ENCODE results near the gene IL34. TPM values are rescaled to one million over a fixed set of nuclear protein-coding genes. Genes with fewer than 3 reads are reported as not detected.

Gene IL34
- total RNA-seq, 1 experiment from 2014 or later, result not detected

DNA sequence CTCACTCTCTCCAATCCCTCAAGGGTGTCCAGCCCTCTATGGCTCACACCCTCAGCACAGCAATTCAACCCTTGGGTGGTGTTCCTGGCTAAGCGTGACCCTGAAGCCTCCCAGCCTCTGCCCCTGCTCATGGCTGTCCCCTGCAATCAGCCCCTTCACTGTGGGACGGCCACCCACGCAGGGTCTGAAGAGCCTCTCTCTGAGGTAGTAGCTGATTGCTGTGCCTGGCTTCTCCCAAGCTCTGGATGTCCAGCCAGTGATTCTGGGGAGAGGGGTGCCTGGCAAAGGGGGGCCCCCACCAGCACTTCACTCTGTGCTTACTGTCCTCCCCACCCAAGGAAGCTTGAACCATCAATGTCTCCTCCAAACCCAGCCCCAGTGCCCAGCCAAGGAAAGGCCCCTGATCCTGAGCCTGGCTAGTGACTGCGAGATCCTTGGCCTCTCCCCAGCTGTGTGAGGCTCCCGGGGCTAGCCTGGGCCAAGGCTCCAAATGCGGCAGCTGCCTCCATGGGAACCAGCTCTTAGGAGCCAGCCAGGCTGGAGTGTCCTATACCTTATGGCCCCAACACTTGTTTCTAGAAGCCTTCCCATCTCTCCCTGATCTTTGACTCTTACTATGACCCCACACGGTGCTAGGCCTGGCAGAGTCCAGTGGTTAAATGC, 29.6 kb downstream of the IL34 start:
- RAD21 ChIA-PET (ENCODE audit: low non-redundant PET in 1 of 2, low total read pairs in 2 of 2, uncharacterized antibody in 2 of 2, unreplicated experiment in 2 of 2), result no interaction called here

More for the DNA sequence above, 29.6 kb downstream of the IL34 start:
- no TSS peak for BruUV-seq (replicated peaks)
- no peak overlapping the region for H3K4me2 ChIP-seq (ENCODE audit: low read length)
- H3K9ac ChIP-seq (ENCODE audit: low read length), result no peak overlapping the region
- no peak overlapping the region for H2AFZ ChIP-seq (ENCODE audit: low read depth, low read length, poor library complexity, severe bottlenecking)
- peaks cover 33 to 36% of the 10 kb centered on the region in 2 experiments; a peak in 3 of 4 replicates for H3K36me3 ChIP-seq (ENCODE audit: control insufficient read depth in 1 of 2, insufficient read depth in 2 of 2, low read length in 2 of 2)
- intact Hi-C loops (cut with micrococcal nuclease), result no loop called here
- H3K9me2 ChIP-seq (ENCODE audit: insufficient read depth), result no peaks in the 10 kb centered on the region
- no peak for ATAC-seq
- ChIA-PET CTCF (interaction anchor here (0.6 kb wide), 1 partner anchor 222 kb away, joined by 3 read pairs; no protein-coding TSS in a partner anchor), POLR2A (no interaction called here)
- no peaks in the 10 kb centered on the region for H3K4me1 ChIP-seq (ENCODE audit: control insufficient read depth in 1 of 2, insufficient read depth in 2 of 2, low read length in 2 of 2)
- no peak for DNase-seq (ENCODE audit: low read depth, low spot score)
- no peaks in the 10 kb centered on the region for H3K27me3 ChIP-seq (ENCODE audit: insufficient read depth, low read length)
- H3K4me3 ChIP-seq (replicated peaks in 1 of 2; ENCODE audit: low read depth in 1 of 2, low read length in 2 of 2), result no peak overlapping the region
- H4K20me1 ChIP-seq (ENCODE audit: insufficient read depth), result no peaks in the 10 kb centered on the region
- H3K79me2 ChIP-seq (ENCODE audit: insufficient read depth, low read length), result peaks cover 9% of the 10 kb centered on the region; the same call in 1 of the 2 replicates
- H3K9me3 ChIP-seq (ENCODE audit: control insufficient read depth in 1 of 2, insufficient read depth in 1 of 2, low read depth in 1 of 2, low read length in 2 of 2), result no peaks in the 10 kb centered on the region
- no peak for TF ChIP-seq EGR1 (IDR thresholded peaks at IDR 0.05; ENCODE audit: low read depth)
- TF ChIP-seq, protein P1, sequence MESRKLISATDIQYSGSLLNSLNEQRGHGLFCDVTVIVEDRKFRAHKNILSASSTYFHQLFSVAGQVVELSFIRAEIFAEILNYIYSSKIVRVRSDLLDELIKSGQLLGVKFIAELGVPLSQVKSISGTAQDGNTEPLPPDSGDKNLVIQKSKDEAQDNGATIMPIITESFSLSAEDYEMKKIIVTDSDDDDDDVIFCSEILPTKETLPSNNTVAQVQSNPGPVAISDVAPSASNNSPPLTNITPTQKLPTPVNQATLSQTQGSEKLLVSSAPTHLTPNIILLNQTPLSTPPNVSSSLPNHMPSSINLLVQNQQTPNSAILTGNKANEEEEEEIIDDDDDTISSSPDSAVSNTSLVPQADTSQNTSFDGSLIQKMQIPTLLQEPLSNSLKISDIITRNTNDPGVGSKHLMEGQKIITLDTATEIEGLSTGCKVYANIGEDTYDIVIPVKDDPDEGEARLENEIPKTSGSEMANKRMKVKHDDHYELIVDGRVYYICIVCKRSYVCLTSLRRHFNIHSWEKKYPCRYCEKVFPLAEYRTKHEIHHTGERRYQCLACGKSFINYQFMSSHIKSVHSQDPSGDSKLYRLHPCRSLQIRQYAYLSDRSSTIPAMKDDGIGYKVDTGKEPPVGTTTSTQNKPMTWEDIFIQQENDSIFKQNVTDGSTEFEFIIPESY (IDR thresholded peaks at IDR 0.05; ENCODE audit: extremely low read depth, insufficient replicate concordance, low read length), result no peak
- TF ChIP-seq ELF1 (IDR thresholded peaks at IDR 0.05; ENCODE audit: borderline replicate concordance, low read depth), result no peak
- TF ChIP-seq, protein P2, sequence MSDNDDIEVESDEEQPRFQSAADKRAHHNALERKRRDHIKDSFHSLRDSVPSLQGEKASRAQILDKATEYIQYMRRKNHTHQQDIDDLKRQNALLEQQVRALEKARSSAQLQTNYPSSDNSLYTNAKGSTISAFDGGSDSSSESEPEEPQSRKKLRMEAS (IDR thresholded peaks at IDR 0.05), result no peak
- TF ChIP-seq POLR2A (IDR thresholded peaks at IDR 0.05; ENCODE audit: borderline replicate concordance, extremely low read depth, insufficient read depth, insufficient read length), result no peak
- no peak for TF ChIP-seq SIN3A (IDR thresholded peaks at IDR 0.05; ENCODE audit: low read depth)
- no peak for TF ChIP-seq EZH2phosphoT487 (IDR thresholded peaks at IDR 0.05; ENCODE audit: borderline replicate concordance)
- TF ChIP-seq JUND (IDR thresholded peaks at IDR 0.05), result no peak
- no peak for TF ChIP-seq EZH2 (IDR thresholded peaks at IDR 0.05)
- TF ChIP-seq, protein P3, sequence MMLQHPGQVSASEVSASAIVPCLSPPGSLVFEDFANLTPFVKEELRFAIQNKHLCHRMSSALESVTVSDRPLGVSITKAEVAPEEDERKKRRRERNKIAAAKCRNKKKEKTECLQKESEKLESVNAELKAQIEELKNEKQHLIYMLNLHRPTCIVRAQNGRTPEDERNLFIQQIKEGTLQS (IDR thresholded peaks at IDR 0.05), result no peak
- no peak for TF ChIP-seq SRF (IDR thresholded peaks at IDR 0.05; ENCODE audit: low read depth)
- TF ChIP-seq, protein P4, sequence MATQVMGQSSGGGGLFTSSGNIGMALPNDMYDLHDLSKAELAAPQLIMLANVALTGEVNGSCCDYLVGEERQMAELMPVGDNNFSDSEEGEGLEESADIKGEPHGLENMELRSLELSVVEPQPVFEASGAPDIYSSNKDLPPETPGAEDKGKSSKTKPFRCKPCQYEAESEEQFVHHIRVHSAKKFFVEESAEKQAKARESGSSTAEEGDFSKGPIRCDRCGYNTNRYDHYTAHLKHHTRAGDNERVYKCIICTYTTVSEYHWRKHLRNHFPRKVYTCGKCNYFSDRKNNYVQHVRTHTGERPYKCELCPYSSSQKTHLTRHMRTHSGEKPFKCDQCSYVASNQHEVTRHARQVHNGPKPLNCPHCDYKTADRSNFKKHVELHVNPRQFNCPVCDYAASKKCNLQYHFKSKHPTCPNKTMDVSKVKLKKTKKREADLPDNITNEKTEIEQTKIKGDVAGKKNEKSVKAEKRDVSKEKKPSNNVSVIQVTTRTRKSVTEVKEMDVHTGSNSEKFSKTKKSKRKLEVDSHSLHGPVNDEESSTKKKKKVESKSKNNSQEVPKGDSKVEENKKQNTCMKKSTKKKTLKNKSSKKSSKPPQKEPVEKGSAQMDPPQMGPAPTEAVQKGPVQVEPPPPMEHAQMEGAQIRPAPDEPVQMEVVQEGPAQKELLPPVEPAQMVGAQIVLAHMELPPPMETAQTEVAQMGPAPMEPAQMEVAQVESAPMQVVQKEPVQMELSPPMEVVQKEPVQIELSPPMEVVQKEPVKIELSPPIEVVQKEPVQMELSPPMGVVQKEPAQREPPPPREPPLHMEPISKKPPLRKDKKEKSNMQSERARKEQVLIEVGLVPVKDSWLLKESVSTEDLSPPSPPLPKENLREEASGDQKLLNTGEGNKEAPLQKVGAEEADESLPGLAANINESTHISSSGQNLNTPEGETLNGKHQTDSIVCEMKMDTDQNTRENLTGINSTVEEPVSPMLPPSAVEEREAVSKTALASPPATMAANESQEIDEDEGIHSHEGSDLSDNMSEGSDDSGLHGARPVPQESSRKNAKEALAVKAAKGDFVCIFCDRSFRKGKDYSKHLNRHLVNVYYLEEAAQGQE (IDR thresholded peaks at IDR 0.05; ENCODE audit: low read depth), result no peak
- TF ChIP-seq ZNF274 (IDR thresholded peaks at IDR 0.05; ENCODE audit: low read depth, low read length), result no peak
- TF ChIP-seq ZFX (IDR thresholded peaks at IDR 0.05), result no peak
- no peak for TF ChIP-seq CEBPB (IDR thresholded peaks at IDR 0.05; ENCODE audit: low read depth)
- TF ChIP-seq CBX3 (IDR thresholded peaks at IDR 0.05; ENCODE audit: low read depth), result no peak
- TF ChIP-seq, protein P5, sequence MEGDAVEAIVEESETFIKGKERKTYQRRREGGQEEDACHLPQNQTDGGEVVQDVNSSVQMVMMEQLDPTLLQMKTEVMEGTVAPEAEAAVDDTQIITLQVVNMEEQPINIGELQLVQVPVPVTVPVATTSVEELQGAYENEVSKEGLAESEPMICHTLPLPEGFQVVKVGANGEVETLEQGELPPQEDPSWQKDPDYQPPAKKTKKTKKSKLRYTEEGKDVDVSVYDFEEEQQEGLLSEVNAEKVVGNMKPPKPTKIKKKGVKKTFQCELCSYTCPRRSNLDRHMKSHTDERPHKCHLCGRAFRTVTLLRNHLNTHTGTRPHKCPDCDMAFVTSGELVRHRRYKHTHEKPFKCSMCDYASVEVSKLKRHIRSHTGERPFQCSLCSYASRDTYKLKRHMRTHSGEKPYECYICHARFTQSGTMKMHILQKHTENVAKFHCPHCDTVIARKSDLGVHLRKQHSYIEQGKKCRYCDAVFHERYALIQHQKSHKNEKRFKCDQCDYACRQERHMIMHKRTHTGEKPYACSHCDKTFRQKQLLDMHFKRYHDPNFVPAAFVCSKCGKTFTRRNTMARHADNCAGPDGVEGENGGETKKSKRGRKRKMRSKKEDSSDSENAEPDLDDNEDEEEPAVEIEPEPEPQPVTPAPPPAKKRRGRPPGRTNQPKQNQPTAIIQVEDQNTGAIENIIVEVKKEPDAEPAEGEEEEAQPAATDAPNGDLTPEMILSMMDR (IDR thresholded peaks at IDR 0.05 in 2 of 3, conservative IDR thresholded peaks at IDR 0.05 in 1 of 3; ENCODE audit: borderline replicate concordance in 1 of 3, insufficient read depth in 1 of 3, low read depth in 2 of 3, low read length in 2 of 3), result no peak
- no peak for TF ChIP-seq TCF7L2 (IDR thresholded peaks at IDR 0.05; ENCODE audit: borderline replicate concordance, extremely low read depth, insufficient read depth, insufficient read length)
- H3K27ac ChIP-seq (ENCODE audit: low read depth, low read length), result no peak overlapping the region

Measured in HCT116 (cell line).